GM19193 (cell line): ENCODE results near the gene IL4R.

ENCODE experiments used
- POLR2A ChIP-seq: IDR thresholded peaks from 4 replicates; pipeline ENCODE4 v1.6.1; 2011; ENCODE audit not compliant: insufficient read depth, insufficient read length; ENCODE audit errors: extremely low read depth

The IL4R gene

GRCh38 chr16:27313422-27314160 is at the start of gene IL4R:
IL4R (plus strand) TSS chr16:27313974; CDS start chr16:27340204, 26,230 bp downstream.
- TF ChIP-seq POLR2A, result peak; percentile 68

GRCh38 chr16:27264151-27264550 is 49.6 kb upstream of the IL4R start:
- TF ChIP-seq POLR2A, result no peak

- TF ChIP-seq POLR2A, result no peak
Measured at GRCh38 chr16:27265982-27266381, 47.8 kb upstream of the IL4R start.

- TF ChIP-seq POLR2A, result no peak
Measured at GRCh38 chr16:27267037-27267677, 46.6 kb upstream of the IL4R start.

GRCh38 chr16:27268376-27269299 is 45.1 kb upstream of the IL4R start, which contains the start of gene NSMCE1:
NSMCE1 (minus strand) TSS chr16:27268772; CDS start chr16:27257570, 11,202 bp downstream.
- peak; percentile 95 for TF ChIP-seq POLR2A

- no peak for TF ChIP-seq POLR2A
Measured at GRCh38 chr16:27269300-27270150, 44.2 kb upstream of the IL4R start.

GRCh38 chr16:27270349-27270748 is 43.4 kb upstream of the IL4R start:
- TF ChIP-seq POLR2A, result no peak

- TF ChIP-seq POLR2A, result no peak
Measured at GRCh38 chr16:27272076-27272475, 41.7 kb upstream of the IL4R start.

GRCh38 chr16:27273330-27273669 is 40.5 kb upstream of the IL4R start:
- TF ChIP-seq POLR2A, result no peak

GRCh38 chr16:27273670-27274423 is 39.9 kb upstream of the IL4R start:
- no peak for TF ChIP-seq POLR2A

- no peak for TF ChIP-seq POLR2A
Measured at GRCh38 chr16:27275394-27275793, 38.4 kb upstream of the IL4R start.

GRCh38 chr16:27281243-27281642 is 32.5 kb upstream of the IL4R start:
- TF ChIP-seq POLR2A, result no peak

- no peak for TF ChIP-seq POLR2A
Measured at GRCh38 chr16:27284865-27285675, 28.7 kb upstream of the IL4R start.

GRCh38 chr16:27285676-27286196 is 28.0 kb upstream of the IL4R start:
- TF ChIP-seq POLR2A, result no peak
